NCI-H2227 (cell line): ENCODE results near the gene HPX.

Experiments
- DNase-seq: peaks from one replicate; lab custom pipeline; 2025; ENCODE audit not compliant: unreplicated experiment; lab: John Stamatoyannopoulos, UW

The HPX gene

DNA sequence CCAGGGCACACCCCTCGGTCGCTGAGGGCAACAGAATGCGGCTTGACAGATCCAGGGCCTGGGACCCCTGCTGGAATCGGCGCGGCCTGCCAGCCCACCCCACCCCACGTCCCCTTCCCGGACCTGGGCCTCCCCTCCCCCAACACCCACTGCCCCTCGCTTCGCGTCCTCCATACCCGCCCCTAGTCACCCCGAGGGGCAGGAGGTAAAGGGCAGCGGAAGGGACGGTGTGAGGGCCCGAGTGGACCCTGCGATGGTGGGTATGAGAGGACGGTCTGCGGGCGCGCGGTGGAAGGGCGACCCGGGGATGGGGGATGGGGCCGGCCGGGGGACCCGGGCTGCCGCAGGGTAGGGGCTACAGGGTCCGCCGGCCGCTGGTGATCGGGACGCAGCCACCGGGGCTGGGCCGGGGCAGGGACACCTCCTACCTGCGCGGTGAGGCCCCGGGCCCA, 22.2 kb downstream of the HPX start:
- no peak for DNase-seq

DNA sequence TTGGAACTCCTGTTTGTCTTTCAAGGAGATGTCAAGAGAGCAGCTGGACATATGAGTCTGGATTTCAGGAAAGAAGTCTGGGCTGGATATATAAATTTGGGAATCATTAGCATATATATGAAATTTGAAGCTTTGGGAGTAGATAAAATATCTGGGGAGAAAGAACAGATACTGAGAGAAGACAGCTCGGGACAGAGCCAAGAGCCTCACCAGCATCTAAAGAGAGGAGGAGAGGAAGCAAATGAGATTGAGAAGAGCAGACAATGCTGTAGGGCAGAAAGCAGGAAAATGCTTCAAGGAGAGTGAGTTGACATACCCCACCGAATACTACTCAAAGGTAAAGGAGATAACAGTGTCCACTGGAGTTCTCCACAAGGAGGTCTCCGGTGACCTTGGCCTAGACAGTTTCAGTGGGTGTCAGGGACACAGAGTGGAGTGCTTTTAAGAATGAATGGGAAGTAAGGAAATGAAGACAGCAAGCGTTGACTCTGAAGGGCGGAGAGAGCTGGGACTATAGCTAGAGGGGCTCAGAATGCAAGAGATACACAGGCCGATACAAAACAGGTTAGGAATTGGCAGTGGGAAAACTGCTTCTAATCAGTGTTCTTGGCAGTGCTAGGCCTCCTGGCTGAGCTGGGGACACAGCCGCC, 22.8 kb downstream of the HPX start:
- peak; percentile 37 for DNase-seq

DNA sequence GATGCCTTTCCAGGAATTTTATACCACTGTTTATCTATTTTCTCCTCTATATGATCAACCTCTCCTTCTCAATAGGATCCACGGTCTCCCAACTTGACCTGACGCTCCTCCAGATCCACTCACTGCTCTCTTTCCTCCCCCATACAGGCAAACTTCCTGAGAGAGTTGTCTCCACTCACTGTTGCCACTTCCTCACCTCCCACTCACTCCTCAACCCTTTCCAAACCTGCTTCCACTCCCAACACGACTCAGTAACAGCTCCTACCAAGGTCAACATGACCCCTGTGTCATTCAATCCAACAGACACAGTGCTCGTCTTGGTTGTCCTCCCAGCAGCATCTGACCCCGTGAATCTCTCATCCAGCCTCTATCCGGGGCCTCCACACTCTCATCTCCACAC, 25.0 kb downstream of the HPX start:
- DNase-seq = no peak

DNA sequence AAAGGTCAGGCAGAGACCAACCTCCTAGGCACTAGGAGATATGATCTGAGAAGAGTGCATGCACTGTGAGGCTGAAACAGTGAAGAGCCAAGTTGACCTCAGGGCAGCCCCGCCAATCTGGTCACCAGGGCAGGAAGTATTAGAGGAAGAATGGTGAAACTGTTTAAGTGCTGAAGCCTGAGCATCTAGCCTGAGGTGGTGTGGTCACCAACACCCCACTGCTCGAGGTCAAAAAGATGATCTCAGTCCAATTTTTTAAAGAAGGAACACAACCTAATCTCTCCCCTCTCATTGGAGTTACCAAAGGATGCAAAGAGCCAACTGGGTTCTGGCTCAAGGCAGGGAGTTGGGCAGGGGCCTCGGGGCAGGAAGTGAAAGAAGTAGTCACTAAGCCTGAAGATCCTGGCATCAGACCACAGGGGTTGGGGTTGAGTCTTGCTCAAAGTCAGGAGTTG, 25.9 kb downstream of the HPX start:
- DNase-seq = no peak

DNA sequence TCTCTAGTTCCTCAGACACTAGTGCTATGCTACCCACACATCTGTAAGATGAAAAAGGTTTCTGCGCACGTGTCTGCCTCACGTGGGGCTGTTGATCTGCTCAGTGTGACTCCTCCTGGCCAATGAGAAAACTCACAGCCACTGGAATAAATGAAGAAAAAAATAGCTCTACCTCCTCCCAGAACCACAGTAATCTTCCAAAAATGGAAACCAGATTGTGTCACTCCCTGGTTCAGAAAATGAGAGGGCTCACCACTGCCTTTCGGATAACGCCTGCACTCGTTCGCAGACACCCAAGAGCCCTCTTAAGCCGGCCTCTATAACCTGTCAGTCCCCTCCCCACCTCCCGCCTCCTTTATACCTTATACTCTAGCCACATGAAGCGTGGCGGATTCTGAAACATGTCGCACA, 27.0 kb downstream of the HPX start:
- DNase-seq = no peak

DNA sequence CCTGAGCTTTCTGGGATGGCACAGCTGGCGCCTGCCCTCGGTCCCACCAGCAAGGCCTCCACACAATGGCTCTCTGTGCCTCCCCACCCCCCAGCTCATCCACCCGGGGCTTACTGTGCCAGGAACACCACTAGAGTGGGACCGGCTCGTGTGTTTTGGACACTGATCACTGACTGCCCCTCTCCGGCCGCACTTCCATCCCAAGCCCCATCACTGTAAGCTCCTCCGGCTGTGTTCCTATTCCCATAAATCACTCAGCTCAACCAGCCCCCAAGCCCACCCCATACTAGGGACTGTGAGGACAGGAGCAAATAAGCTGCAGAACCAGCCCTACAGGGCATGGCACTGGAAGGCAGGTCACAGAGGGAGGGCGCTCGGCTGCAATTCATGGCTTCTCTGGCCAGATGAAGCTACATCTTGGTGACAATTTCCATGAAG, 29.2 kb downstream of the HPX start:
- no peak for DNase-seq

DNA sequence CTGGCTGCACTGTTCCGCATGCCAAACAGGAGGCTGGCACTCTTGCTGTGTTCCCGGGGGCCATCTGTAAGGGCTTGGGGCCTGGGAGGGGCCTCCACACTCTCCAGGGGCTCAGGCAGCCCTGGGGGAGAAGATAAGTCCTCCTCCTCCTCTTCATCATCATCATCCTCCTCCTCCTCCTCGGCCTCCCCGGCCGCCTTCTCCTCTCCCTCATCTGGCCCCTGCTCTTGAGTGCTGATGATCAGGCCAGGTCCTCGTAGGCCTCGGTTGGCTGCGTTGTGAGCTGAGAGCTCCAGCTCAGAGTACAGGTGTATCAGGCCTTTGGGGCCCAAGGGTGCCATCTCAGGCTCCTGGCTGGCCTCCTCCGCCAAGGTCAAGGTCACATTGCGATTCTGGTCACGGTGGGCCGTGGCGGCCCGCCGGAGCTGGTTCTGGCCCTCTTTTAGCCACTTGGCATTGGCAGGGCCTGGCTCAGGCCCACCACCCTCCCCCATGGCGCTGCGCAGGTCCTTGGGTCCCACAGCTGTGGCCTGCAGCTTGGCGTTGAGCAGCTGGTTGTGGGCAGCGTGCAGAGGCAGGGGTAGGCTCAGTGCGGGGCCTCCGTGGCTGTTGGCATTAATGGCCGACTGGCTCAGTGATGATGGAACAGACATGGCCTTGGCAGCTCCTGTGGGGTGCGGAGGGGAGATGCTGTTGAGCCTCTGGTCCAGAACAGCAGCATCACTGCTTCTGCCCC, 29.9 kb downstream of the HPX start:
- no peak for DNase-seq

DNA sequence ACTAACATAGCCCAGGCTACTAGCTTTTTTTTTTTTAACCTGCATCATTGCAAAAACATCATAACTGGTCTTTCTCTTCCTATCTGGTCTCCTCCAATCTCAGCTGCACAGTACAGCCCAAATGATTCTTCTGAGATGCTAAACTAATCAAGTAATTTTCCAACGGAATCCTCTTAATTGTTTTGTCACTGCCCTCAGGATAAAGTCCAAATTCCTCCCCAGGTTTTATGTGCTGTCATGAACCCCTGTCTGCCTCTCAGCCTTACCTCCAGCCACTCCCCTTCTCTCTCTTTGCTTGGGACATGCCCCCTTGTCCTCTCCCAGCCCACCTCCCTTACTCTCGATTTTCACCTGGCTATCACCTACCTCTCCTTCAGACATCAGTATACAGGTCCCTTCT, 34.4 kb downstream of the HPX start:
- DNase-seq = no peak

DNA sequence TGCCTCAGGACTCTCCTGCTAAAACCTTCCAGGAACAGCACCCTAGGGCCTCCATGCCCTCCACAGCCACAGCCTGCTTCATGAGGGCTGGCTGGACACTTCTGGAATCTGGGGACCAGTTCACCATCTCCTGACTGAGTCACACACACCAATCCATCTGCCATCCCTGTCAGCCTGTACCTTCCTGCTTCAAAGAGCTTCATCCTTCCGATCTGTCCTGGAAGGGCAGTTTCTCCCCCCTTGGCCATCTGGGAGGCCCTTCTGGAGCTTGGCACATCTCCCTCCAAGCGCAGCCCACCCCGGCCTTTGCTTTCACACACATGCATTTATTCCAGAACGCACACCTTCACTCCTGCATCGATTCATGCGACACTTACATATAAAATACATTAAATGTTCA, 34.9 kb downstream of the HPX start:
- no peak for DNase-seq

DNA sequence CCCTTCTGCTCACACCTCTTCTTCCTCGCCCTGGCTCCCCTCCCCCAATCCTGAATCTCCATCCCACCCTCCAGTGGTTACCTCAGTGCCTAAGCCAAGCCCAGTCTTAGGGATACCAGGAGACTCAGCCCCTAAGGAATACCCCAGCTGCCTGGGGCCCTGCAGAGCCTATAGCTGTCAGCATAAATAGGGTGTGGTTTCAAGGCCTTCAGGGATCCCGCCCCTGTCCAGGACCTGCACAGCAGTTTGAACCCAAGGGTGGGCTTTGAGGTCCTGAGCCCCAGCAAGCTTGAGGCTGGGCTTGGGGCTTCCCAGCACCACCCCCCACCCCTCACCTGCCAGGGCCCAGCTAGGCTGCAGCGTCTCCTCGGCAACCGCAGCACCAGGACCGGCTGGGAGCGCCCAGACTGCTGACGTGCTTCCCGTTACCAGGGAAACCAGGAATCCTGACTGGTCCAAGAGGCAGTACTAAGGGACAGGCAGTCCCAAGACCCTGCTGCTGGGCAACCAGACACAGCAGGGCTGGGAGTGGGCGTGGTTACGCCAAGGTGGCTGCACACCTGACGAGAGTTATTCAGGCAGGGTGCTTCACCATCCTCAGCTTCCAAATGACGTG, 35.6 kb downstream of the HPX start:
- DNase-seq = peak; percentile 92

DNA sequence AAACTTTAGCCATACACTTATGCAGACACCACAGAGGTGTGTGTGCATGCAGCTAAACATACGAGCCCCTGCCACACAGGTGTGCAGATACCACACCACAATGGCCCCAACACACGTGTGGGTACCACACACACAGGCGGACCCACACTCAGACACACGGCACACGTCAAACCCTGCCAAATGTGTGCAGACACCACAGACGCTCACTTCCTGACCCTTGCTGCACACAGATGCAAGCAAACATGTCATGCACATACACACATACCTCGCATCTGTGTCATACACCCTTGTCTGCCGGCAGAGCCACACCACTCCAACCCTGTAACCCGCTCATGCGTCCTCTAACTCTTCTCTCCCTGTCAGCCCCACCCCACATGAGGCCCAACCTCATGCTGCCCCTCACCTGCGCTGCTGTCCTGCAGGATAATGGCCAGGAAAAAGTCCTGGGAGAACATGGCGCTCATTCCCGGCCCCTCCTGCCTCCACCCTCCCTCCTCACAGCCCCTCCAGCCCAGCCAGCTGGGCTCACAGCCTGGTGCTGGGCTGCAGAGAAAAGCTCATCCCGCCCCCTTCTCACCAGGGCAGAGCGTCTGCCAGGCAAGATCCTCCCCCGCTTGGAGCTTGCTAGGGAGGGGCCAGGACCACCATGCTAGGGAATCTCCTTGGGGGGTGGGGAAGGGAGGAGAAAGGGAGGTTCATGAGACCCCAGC, 36.3 kb downstream of the HPX start:
- peak; percentile 88 for DNase-seq

DNA sequence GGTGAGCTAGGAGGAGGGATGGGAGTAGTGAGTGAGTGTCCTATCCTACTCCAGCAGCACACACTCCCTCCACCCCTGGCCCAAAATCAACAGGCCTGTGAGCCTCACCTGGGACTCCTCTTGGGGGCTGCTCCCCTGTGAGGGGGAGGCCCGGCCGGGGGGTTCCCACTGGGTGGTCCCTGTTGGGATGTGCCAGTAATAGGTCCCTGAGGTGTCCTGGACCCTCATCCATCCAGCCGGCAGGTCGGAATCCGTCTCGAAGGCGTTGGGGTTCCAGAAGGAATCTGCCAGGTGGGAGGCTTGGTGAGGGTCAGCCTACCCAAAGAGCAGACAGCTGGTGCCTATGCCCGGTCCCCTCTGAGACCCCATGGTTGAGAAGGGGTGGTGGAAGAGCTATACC, 37.2 kb downstream of the HPX start:
- no peak for DNase-seq

DNA sequence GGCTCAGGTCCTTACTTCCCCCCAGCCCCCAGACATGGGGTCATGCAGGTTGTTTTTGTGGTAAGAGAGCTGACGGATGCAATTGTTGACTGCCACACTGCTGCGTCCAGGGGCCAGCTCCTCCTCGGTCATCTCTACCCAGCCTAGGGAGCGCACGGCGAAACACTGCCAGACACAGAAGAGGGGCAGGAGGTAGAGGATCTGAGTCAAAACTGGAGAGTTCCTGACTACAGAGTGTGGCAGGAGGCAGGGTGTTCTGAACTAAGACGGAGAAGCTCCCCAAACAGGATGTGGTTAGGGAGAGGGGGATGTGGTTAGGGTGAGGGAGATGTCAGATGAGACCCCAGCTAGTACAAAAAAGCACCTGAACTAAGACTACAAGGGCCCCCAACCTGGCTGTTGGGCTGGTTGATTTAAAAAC, 38.2 kb downstream of the HPX start:
- no peak for DNase-seq

DNA sequence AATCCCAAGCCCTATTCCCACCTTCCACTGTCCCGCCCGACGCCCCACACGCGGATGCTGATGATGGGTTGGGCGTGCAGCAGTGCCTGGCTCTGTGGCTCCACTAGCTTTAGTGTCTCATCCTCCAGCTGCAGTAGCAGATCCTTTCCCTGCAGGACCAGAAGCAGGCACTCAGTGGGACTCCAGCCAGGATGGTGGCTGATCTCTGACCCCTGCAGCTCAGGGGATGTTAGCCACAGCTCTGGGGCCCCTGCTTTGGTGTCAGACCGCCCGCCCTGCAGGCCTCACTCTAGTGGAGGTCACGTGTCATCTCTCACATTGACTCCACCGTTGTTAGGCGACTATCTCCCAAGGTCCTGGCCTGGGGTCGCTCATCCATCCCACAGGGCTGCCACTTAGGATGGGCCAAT, 38.7 kb downstream of the HPX start:
- no peak for DNase-seq

DNA sequence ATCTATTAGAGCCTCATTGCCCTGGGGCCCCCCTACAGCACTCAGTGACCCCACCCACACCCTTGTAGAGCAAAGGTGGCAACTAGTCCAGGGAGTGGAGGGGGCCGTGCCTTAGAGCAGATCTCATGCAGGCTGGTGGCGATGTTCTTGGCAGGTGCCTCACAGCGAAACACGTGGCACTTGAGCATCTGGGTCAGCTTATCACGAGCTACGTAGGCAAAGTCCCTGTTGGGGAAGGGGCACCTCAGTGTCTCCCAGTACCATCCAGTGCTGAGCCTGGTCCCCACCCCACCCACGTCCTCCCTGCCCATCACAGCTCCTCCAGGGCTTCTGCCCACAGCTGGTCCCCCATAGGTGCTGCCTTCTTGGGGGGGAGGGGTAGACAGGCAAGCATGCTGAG, 39.3 kb downstream of the HPX start:
- no peak for DNase-seq

DNA sequence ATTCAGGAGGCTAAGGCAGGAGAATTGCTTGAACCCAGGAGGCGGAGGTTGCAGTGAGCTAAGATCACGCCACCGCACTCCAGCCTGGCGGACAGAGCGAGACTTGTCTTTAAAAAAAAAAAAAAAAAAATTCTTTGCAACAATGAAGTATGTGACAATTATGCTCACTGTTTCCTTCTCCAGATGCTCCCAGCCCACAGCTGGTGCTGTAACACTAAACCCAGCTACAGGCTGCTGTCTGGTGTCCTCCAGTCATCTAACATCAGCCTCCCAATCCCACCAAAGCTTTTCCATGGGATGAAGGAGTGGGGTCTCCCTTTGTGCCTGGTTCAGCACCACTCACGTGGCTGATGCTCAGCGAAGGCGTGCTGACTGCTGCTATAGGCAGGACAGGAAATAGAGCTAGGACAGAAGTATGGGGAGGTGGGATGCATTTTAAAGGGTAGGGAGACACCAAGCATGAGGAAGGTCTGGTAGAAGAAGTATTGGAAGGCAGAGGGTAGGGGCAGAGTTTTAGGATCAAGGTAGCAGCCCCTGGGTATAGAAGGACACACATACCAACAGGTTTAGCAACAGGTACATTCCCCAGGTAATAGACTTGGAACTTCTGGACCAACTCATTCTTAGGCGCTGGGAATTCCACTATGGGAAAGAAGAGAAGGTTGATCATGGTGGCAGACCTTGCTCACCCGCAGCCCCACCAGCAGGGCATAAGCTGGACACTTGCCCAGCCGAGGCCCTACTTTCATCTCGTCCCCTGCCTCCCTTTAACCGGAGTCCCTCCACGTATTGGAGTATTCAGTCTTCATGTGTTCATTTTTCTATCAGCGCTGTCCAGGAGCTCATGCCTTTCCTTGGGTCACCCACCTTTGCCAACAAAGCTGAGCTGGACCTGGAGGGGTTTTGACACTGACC, 40.1 kb downstream of the HPX start:
- DNase-seq = no peak

DNA sequence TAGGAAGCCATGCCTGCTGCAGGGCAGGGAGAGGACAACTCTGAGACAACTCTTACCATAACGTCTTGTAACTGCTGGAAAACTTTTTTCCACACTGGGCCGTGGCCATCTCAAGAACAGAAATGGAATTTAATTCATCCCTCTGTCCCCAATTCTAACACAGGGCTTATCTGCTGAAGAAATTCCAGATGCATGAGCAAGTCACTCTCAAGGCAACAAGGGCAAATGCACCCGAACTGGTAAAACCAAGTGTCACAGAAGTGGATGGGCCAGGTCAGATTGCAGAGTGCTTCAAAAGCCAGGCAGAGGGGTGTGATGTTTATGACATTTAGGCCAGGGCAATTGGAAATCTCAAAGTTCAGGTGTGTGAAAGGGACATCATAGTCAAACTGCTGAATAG, 43.2 kb downstream of the HPX start:
- DNase-seq = no peak

DNA sequence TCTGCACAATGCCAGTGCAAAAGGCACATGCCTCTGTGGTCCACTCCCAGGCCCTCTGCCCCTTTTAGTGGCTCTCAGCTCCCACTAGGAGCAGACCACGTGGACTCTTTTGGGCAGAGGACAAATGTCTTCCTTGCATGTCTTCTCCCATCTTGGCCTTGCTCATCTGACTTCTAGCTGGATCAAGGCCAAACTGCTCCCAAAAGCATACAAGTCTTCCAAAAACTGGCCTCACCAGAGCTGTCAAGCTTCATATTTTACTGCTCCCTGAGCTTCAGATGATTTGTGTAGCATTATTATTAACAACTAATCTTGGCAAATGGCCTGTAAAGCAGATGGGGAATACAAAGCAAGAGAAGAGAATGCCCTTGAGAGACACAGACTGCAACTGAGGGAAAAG, 43.6 kb downstream of the HPX start:
- no peak for DNase-seq

DNA sequence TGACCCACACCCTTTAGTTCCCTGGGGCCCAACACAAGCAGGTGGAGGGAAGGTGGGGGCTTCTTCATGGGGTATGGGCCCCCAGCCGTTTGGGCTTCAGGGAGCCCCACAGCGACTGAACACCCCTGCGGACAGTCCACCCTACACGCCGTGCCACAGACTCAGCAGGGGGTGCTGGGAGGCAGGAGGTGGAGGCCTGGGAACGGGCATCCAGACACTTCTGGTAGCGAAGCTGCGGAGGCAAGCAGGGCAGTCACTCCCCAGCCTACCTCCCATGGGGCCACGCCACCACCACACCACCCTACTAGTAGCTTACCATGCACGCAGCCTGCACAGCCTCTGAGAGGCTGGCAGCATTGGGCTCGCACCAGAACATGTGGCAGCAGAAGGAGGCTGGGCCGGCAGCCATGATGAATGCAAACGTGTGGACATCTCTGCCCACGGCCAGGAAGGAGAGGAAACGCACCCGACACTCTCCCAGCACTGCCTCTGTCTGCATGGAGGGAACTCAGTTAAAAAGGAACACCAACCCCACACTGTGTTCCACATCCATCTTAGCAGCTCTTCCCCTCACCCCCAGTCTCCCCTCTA, 45.2 kb downstream of the HPX start:
- no peak for DNase-seq

DNA sequence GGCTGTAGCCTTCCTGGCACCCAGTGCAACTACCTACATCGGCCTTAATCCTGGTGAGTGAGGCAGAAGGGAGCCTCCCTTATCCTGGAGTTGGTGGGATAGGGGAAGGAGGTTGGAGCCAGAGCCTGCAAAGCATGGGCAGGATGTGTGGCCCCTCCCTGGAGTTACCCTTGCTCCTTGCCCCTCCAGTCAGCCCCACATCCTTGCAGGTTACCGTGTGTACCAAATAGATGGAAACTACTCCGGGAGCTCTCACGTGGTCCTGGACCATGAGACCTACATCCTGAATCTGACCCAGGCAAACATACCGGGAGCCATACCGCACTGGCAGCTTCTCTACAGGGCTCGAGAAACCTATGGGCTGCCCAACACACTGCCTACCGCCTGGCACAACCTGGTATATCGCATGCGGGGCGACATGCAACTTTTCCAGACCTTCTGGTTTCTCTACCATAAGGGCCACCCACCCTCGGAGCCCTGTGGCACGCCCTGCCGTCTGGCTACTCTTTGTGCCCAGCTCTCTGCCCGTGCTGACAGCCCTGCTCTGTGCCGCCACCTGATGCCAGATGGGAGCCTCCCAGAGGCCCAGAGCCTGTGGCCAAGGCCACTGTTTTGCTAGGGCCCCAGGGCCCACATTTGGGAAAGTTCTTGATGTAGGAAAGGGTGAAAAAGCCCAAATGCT, 46.7 kb downstream of the HPX start:
- DNase-seq = no peak
